AG04450 (cell line): ENCODE data around the gene SMIM21. TPM values are rescaled to one million over a fixed set of nuclear protein-coding genes. Genes with fewer than 3 reads are reported as not detected.

Experiments used
- CTCF ChIA-PET: fragments of 300-600, 350-600 bp; formaldehyde crosslinking; extraction: SDS; loops from one replicate; lab custom pipeline; 2022; ENCODE audit warnings: antibody characterized with exemption, inconsistent platforms; lab: Charles Lee
- POLR2A ChIA-PET: fragments of 350-600 bp; formaldehyde crosslinking; extraction: SDS; loops from one replicate; lab custom pipeline; 2021; ENCODE audit warnings: antibody characterized with exemption, inconsistent platforms; lab: Yijun Ruan, JAX
- DNase-seq: peaks from one replicate; pipeline ENCODE4 v3.0.0-alpha.2; 2011; ENCODE audit warnings: low read depth, low spot score
- H3K27ac ChIP-seq: one replicate; pipeline ENCODE4 v1.5.1; 2012; ENCODE audit warnings: low read depth, low read length, control low read depth
- H3K27me3 ChIP-seq: one replicate; pipeline ENCODE4 v1.6.0; 2012; ENCODE audit warnings: low read length; ENCODE audit not compliant: control insufficient read depth, insufficient read depth
- H3K4me3 ChIP-seq: 2 replicates; pipeline ENCODE4 v1.5.1; 2011; ENCODE audit warnings: mild to moderate bottlenecking, low read depth, low read length, control low read depth
- H3K9me3 ChIP-seq: 2 replicates; pipeline ENCODE4 v1.5.1; 2012; ENCODE audit warnings: low read length; ENCODE audit not compliant: control insufficient read depth, insufficient read depth
- polyA plus RNA-seq: library from polyadenylated mRNA; depleted of rRNA; stranded (reverse); fragments of >200 nt; gene quantifications from 2 replicates; pipeline ENCODE4 v1.2.3, GENCODE V29; 2011; rRNA removed
- TF ChIP-seq, protein P1 (sequence below): IDR thresholded peaks from 2 replicates; pipeline ENCODE4 v1.5.1; 2011; ENCODE audit warnings: low read depth, low read length, control low read depth, inconsistent platforms

Gene SMIM21
- polyA plus RNA-seq, 1 experiment = not detected

- POLR2A ChIA-PET = no interaction called here
- TF ChIP-seq, protein P1, sequence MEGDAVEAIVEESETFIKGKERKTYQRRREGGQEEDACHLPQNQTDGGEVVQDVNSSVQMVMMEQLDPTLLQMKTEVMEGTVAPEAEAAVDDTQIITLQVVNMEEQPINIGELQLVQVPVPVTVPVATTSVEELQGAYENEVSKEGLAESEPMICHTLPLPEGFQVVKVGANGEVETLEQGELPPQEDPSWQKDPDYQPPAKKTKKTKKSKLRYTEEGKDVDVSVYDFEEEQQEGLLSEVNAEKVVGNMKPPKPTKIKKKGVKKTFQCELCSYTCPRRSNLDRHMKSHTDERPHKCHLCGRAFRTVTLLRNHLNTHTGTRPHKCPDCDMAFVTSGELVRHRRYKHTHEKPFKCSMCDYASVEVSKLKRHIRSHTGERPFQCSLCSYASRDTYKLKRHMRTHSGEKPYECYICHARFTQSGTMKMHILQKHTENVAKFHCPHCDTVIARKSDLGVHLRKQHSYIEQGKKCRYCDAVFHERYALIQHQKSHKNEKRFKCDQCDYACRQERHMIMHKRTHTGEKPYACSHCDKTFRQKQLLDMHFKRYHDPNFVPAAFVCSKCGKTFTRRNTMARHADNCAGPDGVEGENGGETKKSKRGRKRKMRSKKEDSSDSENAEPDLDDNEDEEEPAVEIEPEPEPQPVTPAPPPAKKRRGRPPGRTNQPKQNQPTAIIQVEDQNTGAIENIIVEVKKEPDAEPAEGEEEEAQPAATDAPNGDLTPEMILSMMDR = no peak
- Histone ChIP-seq H3K4me3 (no peak overlapping the region), H3K27ac (no peak overlapping the region), H3K9me3 (no peaks in the 10 kb centered on the region; the same call in 1 of the 2 replicates), H3K27me3 (peaks cover 5% of the 10 kb centered on the region)
- CTCF ChIA-PET = no interaction called here
- DNase-seq = no peak
Observed at GRCh38 chr18:75360215-75360614, 67.3 kb downstream of the SMIM21 start.

Other genes with a start within 250 kb of the SMIM21 start
- 30.9 TPM in 2 replicates for gene PTGR3, start 218.6 kb downstream of the SMIM21 start, polyA plus RNA-seq
- 3.9 and 5.5 TPM in 2 replicates for gene TSHZ1, start 216.9 kb downstream of the SMIM21 start, polyA plus RNA-seq